Measurements from ENCODE around the gene ARHGAP18. TPM values are rescaled to one million over a fixed set of nuclear protein-coding genes. Genes with fewer than 3 reads are reported as not detected.

ARHGAP18 gene
- total and polyA plus RNA-seq, 2 experiments from 2014 or later = 0.45 to 1.3 TPM

DNA sequence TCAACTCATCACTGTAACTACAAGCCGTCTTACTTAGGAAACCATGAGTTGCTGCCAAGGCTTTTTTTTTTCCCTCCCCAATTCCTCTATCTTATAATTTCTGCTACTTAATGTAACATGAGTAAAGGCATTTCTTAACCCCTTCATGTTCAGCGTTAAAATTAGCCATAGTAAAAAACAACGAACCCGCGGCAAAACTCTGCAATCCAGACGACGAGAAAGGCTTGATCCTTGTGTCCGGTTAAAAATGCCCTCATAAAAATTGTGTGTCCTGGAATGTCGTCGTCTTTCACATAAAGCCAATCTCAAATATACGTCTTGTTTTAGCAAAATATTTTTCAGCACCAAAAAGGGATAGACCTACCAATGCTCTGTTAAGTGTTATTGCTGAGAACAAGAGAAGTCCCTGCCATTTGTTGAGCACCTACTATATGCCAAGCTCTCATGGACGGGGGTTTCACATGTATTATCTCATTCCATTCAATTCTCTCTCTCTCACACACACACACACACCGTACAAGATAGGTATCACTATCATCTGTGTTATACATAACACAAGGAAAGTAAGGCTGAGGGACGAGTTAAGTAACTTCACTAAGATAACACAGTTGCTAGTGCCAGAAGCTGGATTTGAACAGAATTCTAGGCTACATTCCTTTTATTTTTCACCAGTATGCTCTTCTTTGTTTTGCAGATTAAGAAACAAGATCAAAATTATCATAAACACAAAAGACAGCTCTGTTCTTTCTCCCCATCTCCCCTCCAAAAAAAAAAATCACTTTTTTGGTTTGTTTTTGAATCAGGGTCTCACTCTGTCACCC lies 683 bp upstream of the ARHGAP18 start:
- Histone ChIP-seq H3K9me3 (ENCODE audit: low read depth) (no peaks in the 10 kb centered on the region), H3K4me3 (peak overlapping the region; percentile 33), H3K4me1 (ENCODE audit: low read depth) (no peaks in the 10 kb centered on the region), H3K27me3 (no peaks in the 10 kb centered on the region), H3K27ac (no peak overlapping the region), H3K36me3 (no peaks in the 10 kb centered on the region)
- TF ChIP-seq, protein P1, sequence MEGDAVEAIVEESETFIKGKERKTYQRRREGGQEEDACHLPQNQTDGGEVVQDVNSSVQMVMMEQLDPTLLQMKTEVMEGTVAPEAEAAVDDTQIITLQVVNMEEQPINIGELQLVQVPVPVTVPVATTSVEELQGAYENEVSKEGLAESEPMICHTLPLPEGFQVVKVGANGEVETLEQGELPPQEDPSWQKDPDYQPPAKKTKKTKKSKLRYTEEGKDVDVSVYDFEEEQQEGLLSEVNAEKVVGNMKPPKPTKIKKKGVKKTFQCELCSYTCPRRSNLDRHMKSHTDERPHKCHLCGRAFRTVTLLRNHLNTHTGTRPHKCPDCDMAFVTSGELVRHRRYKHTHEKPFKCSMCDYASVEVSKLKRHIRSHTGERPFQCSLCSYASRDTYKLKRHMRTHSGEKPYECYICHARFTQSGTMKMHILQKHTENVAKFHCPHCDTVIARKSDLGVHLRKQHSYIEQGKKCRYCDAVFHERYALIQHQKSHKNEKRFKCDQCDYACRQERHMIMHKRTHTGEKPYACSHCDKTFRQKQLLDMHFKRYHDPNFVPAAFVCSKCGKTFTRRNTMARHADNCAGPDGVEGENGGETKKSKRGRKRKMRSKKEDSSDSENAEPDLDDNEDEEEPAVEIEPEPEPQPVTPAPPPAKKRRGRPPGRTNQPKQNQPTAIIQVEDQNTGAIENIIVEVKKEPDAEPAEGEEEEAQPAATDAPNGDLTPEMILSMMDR (IDR thresholded peaks at IDR 0.05; ENCODE audit: low read depth, low read length) = no peak
- DNase-seq (ENCODE audit: low read depth in 1 of 2, low spot score in 1 of 2) = no peak

DNA sequence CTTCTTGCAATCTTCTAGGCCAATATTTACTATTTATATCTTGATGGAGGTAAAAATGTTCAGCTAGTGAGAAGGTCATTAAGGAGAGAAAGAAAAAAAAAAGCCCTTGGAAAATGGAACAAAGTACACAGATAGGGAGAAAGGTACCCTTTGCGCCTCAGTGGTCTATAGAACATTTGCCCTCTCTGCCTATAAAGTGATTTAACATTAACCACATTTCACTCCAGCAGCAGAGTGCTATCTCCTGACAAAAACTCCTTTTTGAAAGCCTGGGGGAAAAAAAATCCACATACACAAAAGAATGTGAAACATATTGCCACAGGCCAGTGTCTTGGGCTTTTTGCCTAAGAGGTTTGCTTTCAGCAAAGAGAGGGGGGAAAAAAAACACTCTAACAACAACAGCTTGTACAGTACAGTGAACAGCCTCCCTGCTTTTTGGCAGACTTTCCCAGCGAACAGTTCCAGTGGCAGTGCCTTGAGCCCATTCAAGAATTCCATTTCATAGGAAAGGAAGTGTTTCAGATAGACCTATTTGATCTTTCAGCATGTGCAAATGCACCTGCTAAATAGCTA lies 695 bp downstream of the ARHGAP18 start:
- Histone ChIP-seq H3K4me3 (peak overlapping the region; percentile 33), H3K4me1 (ENCODE audit: low read depth) (no peaks in the 10 kb centered on the region), H3K27ac (no peak overlapping the region), H3K36me3 (no peaks in the 10 kb centered on the region), H3K27me3 (no peaks in the 10 kb centered on the region), H3K9me3 (ENCODE audit: low read depth) (no peaks in the 10 kb centered on the region)
- TF ChIP-seq, protein P1 (IDR thresholded peaks at IDR 0.05; ENCODE audit: low read depth, low read length) = no peak
- peak; percentile 7 to 92 for DNase-seq (ENCODE audit: low read depth in 1 of 2, low spot score in 1 of 2)

DNA sequence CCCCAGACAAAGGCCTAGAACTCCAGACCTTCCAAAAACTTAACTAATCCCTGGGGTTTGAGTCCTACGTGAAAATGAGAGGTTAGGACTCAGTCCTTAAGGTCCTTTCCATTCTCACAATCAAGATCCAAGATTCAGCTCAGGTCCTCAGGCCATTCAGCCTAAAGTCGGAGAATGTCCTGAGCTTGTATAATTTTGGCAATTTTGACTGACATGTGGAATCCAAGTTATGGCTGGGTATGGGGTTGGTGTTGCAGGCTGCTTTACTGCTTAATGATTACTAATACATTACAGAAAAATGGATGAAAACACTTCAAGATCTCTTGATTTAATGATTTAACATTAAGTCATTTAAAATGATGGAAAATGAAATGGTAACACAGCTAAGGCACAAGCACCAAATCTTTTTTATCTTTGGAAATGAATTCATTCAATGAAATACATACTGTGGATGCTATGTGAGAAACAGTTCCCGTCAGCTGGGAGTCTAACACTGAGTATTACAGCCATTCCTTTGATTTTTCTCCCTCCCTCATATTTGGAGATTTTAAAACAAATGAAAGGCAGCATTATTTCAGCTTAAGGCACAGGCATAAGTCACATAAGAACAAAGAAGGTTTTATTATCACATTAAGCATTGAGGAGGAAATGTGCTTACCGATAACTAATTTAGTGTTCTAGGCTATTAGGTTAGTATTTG lies 1.3 kb downstream of the ARHGAP18 start:
- TF ChIP-seq, protein P1 (IDR thresholded peaks at IDR 0.05; ENCODE audit: low read depth, low read length) = no peak
- no peaks in the 10 kb centered on the region for H3K27me3 ChIP-seq
- H3K27ac ChIP-seq = no peak overlapping the region
- no peak for DNase-seq (ENCODE audit: low read depth in 1 of 2, low spot score in 1 of 2)
- no peaks in the 10 kb centered on the region for H3K4me1 ChIP-seq (ENCODE audit: low read depth)
- no peak overlapping the region for H3K4me3 ChIP-seq
- H3K36me3 ChIP-seq = no peaks in the 10 kb centered on the region
- no peaks in the 10 kb centered on the region for H3K9me3 ChIP-seq (ENCODE audit: low read depth)

DNA sequence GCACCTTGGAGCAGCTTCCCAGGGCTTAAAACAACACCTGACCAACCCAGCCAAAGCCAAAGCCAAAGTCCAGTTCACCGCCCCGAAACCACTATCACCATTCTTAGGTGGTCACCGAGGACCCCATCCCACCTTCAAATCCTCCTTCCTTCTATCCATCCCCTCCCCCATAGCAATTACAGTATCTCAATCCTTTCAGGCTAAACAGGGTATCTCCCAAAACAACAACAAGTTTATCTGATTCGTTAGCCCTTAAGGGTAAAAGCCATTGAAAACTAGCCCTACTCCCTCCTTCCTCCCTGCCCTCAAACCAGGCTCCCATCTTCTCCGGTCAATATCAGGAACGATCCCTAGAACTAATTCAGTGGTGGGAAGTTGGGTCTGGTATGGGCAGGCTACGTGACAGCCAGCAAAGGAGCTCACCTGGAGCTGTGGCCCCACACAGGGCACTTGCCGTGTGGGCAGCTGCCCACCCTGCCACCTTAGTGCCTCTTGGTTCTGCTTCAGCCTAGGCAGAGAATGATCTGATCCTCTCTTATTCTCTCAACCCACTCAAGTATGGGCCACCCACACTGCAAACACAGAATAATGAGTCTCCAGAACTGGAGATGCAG lies 2.0 kb downstream of the ARHGAP18 start:
- H3K9me3 ChIP-seq (ENCODE audit: low read depth) = no peaks in the 10 kb centered on the region
- H3K27me3 ChIP-seq = no peaks in the 10 kb centered on the region
- H3K4me1 ChIP-seq (ENCODE audit: low read depth) = no peaks in the 10 kb centered on the region
- no peak overlapping the region for H3K27ac ChIP-seq
- no peak for DNase-seq (ENCODE audit: low read depth in 1 of 2, low spot score in 1 of 2)
- H3K4me3 ChIP-seq = no peak overlapping the region
- H3K36me3 ChIP-seq = no peaks in the 10 kb centered on the region
- TF ChIP-seq, protein P1 (IDR thresholded peaks at IDR 0.05; ENCODE audit: low read depth, low read length) = no peak

DNA sequence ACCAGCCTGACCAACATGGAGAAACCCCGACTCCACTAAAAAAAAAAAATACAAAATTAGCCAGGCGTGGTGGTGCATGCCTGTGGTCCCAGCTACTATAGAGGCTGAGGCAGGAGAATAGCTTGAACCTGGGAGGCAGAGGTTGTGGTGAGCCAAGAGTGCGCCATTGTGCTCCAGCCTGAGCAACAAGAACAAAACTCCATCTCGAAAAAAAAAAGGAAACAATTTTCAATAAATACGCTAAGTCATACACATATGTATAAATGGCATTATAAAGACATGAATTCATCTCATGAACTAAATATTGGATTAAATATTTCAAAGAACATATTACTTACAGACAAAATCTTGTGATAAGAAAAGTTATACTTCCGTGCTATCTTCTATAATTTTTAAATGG lies 2.9 kb downstream of the ARHGAP18 start:
- H3K4me1 ChIP-seq (ENCODE audit: low read depth) = no peaks in the 10 kb centered on the region
- no peaks in the 10 kb centered on the region for H3K27me3 ChIP-seq
- DNase-seq (ENCODE audit: low read depth in 1 of 2, low spot score in 1 of 2) = no peak
- H3K36me3 ChIP-seq = no peaks in the 10 kb centered on the region
- H3K9me3 ChIP-seq (ENCODE audit: low read depth) = no peaks in the 10 kb centered on the region
- TF ChIP-seq, protein P1 (IDR thresholded peaks at IDR 0.05; ENCODE audit: low read depth, low read length) = no peak
- H3K27ac ChIP-seq = no peak overlapping the region
- no peak overlapping the region for H3K4me3 ChIP-seq
